HL-60 (cell line): ENCODE measurements around the gene SHC3.

ENCODE experiments used
- DNase-seq, 2 experiments: peaks; one replicate each; pipeline ENCODE4 v3.0.0-alpha.2; 2010 to 2020; ENCODE audit warnings: low read depth in 1 of 2, low spot score in 1 of 2
- H3K27ac ChIP-seq: fragments of 250-450 bp; sonication (Bioruptor Pico); replicated peaks from 2 replicates; pipeline ENCODE4 v1.5.1; 2020; ENCODE audit warnings: mild to moderate bottlenecking, moderate library complexity
- H3K27me3 ChIP-seq: fragments of 250-450 bp; sonication (Bioruptor Pico); 2 replicates; pipeline ENCODE4 v1.5.1; 2021; ENCODE audit warnings: mild to moderate bottlenecking, moderate library complexity; ENCODE audit not compliant: insufficient read depth, poor library complexity, severe bottlenecking
- H3K4me3 ChIP-seq: replicated peaks from 2 replicates; pipeline ENCODE4 v1.5.1; 2011; ENCODE audit warnings: mild to moderate bottlenecking, control low read depth, low read length; ENCODE audit not compliant: insufficient read depth
- CTCF ChIP-seq: IDR thresholded peaks from one replicate; pipeline ENCODE4 v1.5.1; 2011; ENCODE audit warnings: low read length, control low read depth, inconsistent platforms; ENCODE audit not compliant: insufficient read depth
- GABPA ChIP-seq: IDR thresholded peaks from 2 replicates; pipeline ENCODE4 v1.6.1; 2012; ENCODE audit warnings: low read depth
- POLR2AphosphoS5 ChIP-seq: IDR thresholded peaks from 2 replicates; pipeline ENCODE4 v1.6.1; 2012; ENCODE audit warnings: low read depth
- REST ChIP-seq: IDR thresholded peaks from 2 replicates; pipeline ENCODE4 v1.6.1; 2012; ENCODE audit warnings: low read depth; ENCODE audit not compliant: insufficient replicate concordance
- SPI1 ChIP-seq: IDR thresholded peaks from 2 replicates; pipeline ENCODE4 v1.6.1; 2012; ENCODE audit warnings: low read depth, mild to moderate bottlenecking, borderline replicate concordance

SHC3 gene

GRCh38 chr9:89225036-89225435, 46.4 kb upstream of the SHC3 start:
- peaks cover 2% of the 10 kb centered on the region for H3K27me3 ChIP-seq
- DNase-seq, result no peak
- no peak for TF ChIP-seq SPI1
- TF ChIP-seq CTCF, result no peak
- TF ChIP-seq POLR2AphosphoS5, result no peak
- no peak for TF ChIP-seq REST
- no peak for TF ChIP-seq GABPA
- H3K4me3 ChIP-seq, result no peak overlapping the region
- no peak overlapping the region for H3K27ac ChIP-seq

GRCh38 chr9:89224633-89225032, 46.0 kb upstream of the SHC3 start:
- peaks cover 2% of the 10 kb centered on the region for H3K27me3 ChIP-seq
- TF ChIP-seq REST, result no peak
- no peak for TF ChIP-seq SPI1
- TF ChIP-seq CTCF, result no peak
- no peak for TF ChIP-seq POLR2AphosphoS5
- TF ChIP-seq GABPA, result no peak
- DNase-seq, result no peak
- no peak overlapping the region for H3K4me3 ChIP-seq
- H3K27ac ChIP-seq, result no peak overlapping the region

GRCh38 chr9:89223396-89223977, 44.9 kb upstream of the SHC3 start:
- Histone ChIP-seq H3K4me3 (no peak overlapping the region), H3K27me3 (no peaks in the 10 kb centered on the region), H3K27ac (no peak overlapping the region)
- TF ChIP-seq CTCF (no peak), SPI1 (no peak), POLR2AphosphoS5 (no peak), GABPA (no peak), REST (no peak)
- DNase-seq, result no peak
